ENCODE measurements around the gene ARSB. TPM values are rescaled to one million over a fixed set of nuclear protein-coding genes. Genes with fewer than 3 reads are reported as not detected.
"Not testable (repeated sequence)": the region's sequence is repeated elsewhere in the genome, so short reads cannot be mapped to it uniquely, and the experiment has no call there.

Gene ARSB
- polyA plus RNA-seq, 10 donors, result 17.6 to 25.2 (median 20.8) TPM

GRCh38 chr5:79001471-79001870 lies 16.4 kb upstream of the ARSB start:
- no peak for DNase-seq

- DNase-seq, result no peak
Measured at GRCh38 chr5:78997090-78997489, 12.0 kb upstream of the ARSB start.

- DNase-seq, result no peak
Measured at GRCh38 chr5:78995521-78996007, 10.5 kb upstream of the ARSB start.

GRCh38 chr5:78993165-78993564 lies 8.1 kb upstream of the ARSB start:
- no peak for DNase-seq

GRCh38 chr5:78992146-78992545 lies 7.0 kb upstream of the ARSB start:
- no peak for DNase-seq

- no peak for DNase-seq
Measured at GRCh38 chr5:78989080-78989479, 4.0 kb upstream of the ARSB start.

GRCh38 chr5:78985725-78986223 lies 664 bp upstream of the ARSB start:
- DNase-seq, result peak in 1 of 3 donors; percentile 61

GRCh38 chr5:78984439-78985115 lies 533 bp downstream of the ARSB start:
- DNase-seq, result peak; percentile 89 to 95 (median 91)

GRCh38 chr5:78983601-78984438 lies 1.3 kb downstream of the ARSB start:
- no peak for DNase-seq

GRCh38 chr5:78983194-78983593 lies 1.9 kb downstream of the ARSB start:
- not testable (repeated sequence) for DNase-seq

- no peak for DNase-seq
Measured at GRCh38 chr5:78979909-78980308, 5.2 kb downstream of the ARSB start.

- DNase-seq, result no peak
Measured at GRCh38 chr5:78979117-78979742, 5.9 kb downstream of the ARSB start.

GRCh38 chr5:78975035-78975434 lies 10.1 kb downstream of the ARSB start:
- peak in 1 of 3 donors; percentile 32 for DNase-seq

- DNase-seq, result peak in 1 of 3 donors; percentile 62
Measured at GRCh38 chr5:78974601-78975000, 10.5 kb downstream of the ARSB start.

GRCh38 chr5:78974011-78974410 lies 11.1 kb downstream of the ARSB start:
- peak; percentile 50 to 67 (median 53) for DNase-seq

GRCh38 chr5:78972654-78973428 lies 12.3 kb downstream of the ARSB start:
- DNase-seq, result peak; percentile 79 to 93 (median 86)

GRCh38 chr5:78971998-78972397 lies 13.1 kb downstream of the ARSB start:
- no peak for DNase-seq

GRCh38 chr5:78968781-78969180 lies 16.3 kb downstream of the ARSB start:
- DNase-seq, result no peak

- peak; percentile 72 to 87 (median 79) for DNase-seq
Measured at GRCh38 chr5:78964889-78965288, 20.2 kb downstream of the ARSB start.

- no peak for DNase-seq
Measured at GRCh38 chr5:78961743-78962142, 23.4 kb downstream of the ARSB start.

GRCh38 chr5:78959767-78960166 lies 25.3 kb downstream of the ARSB start:
- DNase-seq, result peak in 1 of 3 donors; percentile 26
